ENCODE results near the gene MICAL2. TPM values are rescaled to one million over a fixed set of nuclear protein-coding genes. Genes with fewer than 3 reads are reported as not detected.
A peak's percentile ranks its signal among the peaks of the same experiment; 100 is the strongest.

Gene MICAL2
- total RNA-seq, 1 donor from 2014 or later, result 197 TPM

DNA sequence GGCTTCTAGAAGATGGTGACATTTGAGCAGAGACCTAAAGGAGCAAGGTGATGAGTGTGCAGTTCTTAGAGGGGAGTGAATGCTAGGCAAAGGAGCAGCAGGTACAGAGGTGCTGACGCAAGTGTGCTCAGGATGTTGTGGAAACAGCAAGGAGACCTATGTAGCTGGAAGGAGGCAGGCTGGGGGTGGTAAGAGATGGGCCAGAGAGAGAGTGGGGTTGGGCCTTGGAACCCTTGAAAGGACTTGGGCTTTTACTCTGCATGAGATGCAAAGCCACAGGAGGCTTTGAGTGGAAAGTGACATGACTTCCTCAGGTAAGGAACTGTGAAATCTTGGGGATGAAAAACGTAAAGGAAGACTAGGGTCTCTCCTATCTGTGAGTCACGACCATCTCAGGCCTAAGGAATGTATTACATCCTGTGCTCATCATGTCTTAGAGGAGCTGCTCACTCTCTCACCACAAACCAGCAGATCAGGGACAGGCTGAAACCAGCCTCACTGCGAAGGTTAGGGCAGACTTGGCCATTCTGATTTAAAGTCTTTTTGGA lies 65.4 kb downstream of the MICAL2 start:
- Histone ChIP-seq H3K36me3 (no peaks in the 10 kb centered on the region), H3K27ac (no peak overlapping the region), H3K9me3 (no peaks in the 10 kb centered on the region), H3K4me1 (peaks cover 22% of the 10 kb centered on the region), H3K27me3 (no peaks in the 10 kb centered on the region), H3K4me3 (no peak overlapping the region)
- TF ChIP-seq, protein P1, sequence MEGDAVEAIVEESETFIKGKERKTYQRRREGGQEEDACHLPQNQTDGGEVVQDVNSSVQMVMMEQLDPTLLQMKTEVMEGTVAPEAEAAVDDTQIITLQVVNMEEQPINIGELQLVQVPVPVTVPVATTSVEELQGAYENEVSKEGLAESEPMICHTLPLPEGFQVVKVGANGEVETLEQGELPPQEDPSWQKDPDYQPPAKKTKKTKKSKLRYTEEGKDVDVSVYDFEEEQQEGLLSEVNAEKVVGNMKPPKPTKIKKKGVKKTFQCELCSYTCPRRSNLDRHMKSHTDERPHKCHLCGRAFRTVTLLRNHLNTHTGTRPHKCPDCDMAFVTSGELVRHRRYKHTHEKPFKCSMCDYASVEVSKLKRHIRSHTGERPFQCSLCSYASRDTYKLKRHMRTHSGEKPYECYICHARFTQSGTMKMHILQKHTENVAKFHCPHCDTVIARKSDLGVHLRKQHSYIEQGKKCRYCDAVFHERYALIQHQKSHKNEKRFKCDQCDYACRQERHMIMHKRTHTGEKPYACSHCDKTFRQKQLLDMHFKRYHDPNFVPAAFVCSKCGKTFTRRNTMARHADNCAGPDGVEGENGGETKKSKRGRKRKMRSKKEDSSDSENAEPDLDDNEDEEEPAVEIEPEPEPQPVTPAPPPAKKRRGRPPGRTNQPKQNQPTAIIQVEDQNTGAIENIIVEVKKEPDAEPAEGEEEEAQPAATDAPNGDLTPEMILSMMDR (IDR thresholded peaks at IDR 0.05), result no peak
- DNase-seq (peak; percentile 9), ATAC-seq (no peak)
- intact Hi-C loops (cut with DNase I), result no loop called here

DNA sequence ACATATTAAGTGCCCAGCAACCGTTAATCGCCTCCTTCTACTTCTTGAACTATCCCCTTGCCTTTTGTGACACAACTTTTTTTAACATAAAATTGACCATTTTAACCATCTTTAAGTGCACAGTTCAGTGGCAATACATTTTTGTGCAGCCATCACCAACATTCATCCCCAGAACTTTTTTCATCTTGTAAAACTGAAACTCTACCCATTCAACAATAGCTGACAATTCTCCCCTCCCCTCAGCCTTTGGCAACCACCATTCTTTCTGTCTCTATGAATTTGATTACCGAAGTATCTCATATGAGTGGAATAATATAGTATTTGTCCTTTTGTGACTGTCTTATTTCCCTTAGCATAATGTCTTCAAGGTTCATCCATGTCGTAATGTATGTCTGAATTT lies 66.0 kb downstream of the MICAL2 start:
- Histone ChIP-seq H3K27ac (no peak overlapping the region), H3K4me3 (no peak overlapping the region), H3K36me3 (no peaks in the 10 kb centered on the region), H3K27me3 (no peaks in the 10 kb centered on the region), H3K9me3 (no peaks in the 10 kb centered on the region), H3K4me1 (peaks cover 18% of the 10 kb centered on the region)
- no peak for DNase-seq
- TF ChIP-seq, protein P1 (IDR thresholded peaks at IDR 0.05), result no peak
- intact Hi-C loops (cut with DNase I), result no loop called here
- no peak for ATAC-seq

DNA sequence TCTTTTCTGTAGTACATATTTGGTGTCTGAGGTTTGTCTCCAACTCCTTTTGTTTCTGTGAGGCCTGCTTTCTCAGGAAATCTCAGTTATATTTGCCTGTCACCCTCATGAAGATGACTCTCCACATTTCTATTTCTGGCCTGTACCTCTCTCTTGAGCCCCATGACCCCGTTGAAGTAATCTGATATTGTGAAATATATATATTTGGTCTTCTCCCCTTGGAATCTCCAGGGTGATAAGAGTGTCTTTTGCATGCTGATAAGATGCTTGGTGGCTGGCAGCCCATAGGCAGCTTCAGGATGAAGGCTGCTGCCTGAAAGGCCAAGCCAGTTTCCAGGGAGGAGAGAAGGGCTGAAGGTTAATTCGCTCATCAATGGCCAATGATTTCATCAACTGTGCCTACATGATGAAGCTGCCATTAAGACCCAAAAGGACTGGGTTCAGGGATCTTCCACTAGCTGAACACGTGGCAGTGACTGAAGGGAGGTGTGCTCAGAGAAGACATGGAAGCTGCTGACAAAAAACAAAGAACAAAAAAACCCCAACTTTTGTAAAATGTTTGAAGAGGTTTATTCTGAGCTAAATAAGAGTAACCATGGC lies 67.4 kb downstream of the MICAL2 start:
- ATAC-seq (peak; percentile 5), DNase-seq (peak; percentile 64)
- intact Hi-C loops (cut with DNase I), result no loop called here
- Histone ChIP-seq H3K4me3 (no peak overlapping the region), H3K27me3 (no peaks in the 10 kb centered on the region), H3K9me3 (no peaks in the 10 kb centered on the region), H3K4me1 (peaks cover 19% of the 10 kb centered on the region), H3K27ac (peak overlapping the region; percentile 63), H3K36me3 (no peaks in the 10 kb centered on the region)
- TF ChIP-seq, protein P1 (IDR thresholded peaks at IDR 0.05), result no peak

DNA sequence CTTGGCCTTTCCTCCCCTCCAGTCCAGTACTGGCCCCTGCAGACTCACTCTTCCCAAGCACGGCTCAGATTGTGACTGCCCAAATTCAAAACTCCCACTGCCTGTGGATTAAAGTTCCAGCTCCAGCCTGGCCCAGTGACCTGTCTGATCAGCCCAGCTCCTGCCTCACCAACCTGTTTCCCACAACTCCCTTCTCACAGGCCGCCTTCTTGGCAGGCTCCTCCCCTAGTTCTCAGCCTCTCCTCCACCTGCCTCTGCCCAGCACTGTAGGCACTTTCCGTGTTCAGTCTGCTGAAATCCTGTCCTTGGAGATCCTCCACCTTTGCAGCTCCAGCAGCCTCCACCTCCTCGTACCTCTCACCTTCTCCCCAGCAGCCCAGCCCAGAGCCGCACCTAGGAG lies 68.6 kb downstream of the MICAL2 start:
- peak; percentile 80 for DNase-seq
- intact Hi-C loops (cut with DNase I), result no loop called here
- TF ChIP-seq, protein P1 (IDR thresholded peaks at IDR 0.05), result no peak
- no peaks in the 10 kb centered on the region for H3K9me3 ChIP-seq
- ATAC-seq, result peak; percentile 88
- no peaks in the 10 kb centered on the region for H3K36me3 ChIP-seq
- H3K4me1 ChIP-seq, result peaks cover 29% of the 10 kb centered on the region
- no peaks in the 10 kb centered on the region for H3K27me3 ChIP-seq
- H3K4me3 ChIP-seq, result no peak overlapping the region
- H3K27ac ChIP-seq, result peak overlapping the region; percentile 63

DNA sequence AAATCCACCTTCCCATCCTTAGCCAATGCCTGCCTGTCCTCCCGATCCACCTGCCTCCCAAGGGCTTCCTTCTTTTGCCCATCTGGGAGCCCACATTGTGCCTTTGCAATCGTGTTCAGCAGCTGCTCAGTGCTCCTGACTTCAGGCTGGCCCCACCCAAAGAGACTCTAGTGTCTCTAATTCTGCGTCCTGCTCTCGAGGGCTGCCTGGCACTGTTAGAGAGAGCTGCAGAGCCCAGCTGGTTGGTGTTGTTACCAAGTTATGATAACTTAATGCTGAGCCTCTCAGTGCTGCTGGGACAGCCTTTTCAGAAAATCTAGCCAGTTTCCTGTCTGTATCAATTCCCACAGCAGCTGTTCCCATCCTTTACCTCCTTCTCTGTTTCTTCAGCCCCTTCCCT lies 69.1 kb downstream of the MICAL2 start:
- peak overlapping the region; percentile 63 for H3K27ac ChIP-seq
- H3K4me1 ChIP-seq, result peaks cover 29% of the 10 kb centered on the region
- H3K4me3 ChIP-seq, result no peak overlapping the region
- TF ChIP-seq, protein P1 (IDR thresholded peaks at IDR 0.05), result no peak
- no peaks in the 10 kb centered on the region for H3K36me3 ChIP-seq
- ATAC-seq (peak; percentile 71), DNase-seq (peak; percentile 12)
- no peaks in the 10 kb centered on the region for H3K9me3 ChIP-seq
- intact Hi-C loops (cut with DNase I), result no loop called here
- H3K27me3 ChIP-seq, result no peaks in the 10 kb centered on the region

Measured in upper lobe of right lung (tissue), 1 donor.